ENCODE measurements around the gene LRCH3.
"Not testable (repeated sequence)": the region's sequence is repeated elsewhere in the genome, so short reads cannot be mapped to it uniquely, and the experiment has no call there.

Gene LRCH3

GRCh38 chr3:197921429-197922275, 130.6 kb downstream of the LRCH3 start:
- not testable (repeated sequence) for DNase-seq (ENCODE audit: low read depth in 3 of 3)

- no peak for DNase-seq (ENCODE audit: low read depth in 3 of 3)
Observed at GRCh38 chr3:197926418-197926817, 135.4 kb downstream of the LRCH3 start.

GRCh38 chr3:197927578-197927977, 136.5 kb downstream of the LRCH3 start:
- not testable (repeated sequence) for DNase-seq (ENCODE audit: low read depth in 3 of 3)

GRCh38 chr3:197936819-197937384, 145.8 kb downstream of the LRCH3 start:
- DNase-seq (ENCODE audit: low read depth in 3 of 3): no peak

Data from stimulated activated CD4-positive, alpha-beta T cell treated with anti-CD3 and anti-CD28 coated beads, TNF-alpha, amount 100 ng/mL, for 4 hours (primary cell).